CD14-positive monocyte (primary cell): Measurements from ENCODE around the gene CFAP68. TPM values are rescaled to one million over a fixed set of nuclear protein-coding genes. Genes with fewer than 3 reads are reported as not detected.

Source experiments
- DNase-seq, 3 donors: peaks; one replicate each; pipeline ENCODE4 v3.0.0-alpha.2; 2011 to 2022
- H2AFZ ChIP-seq: 2 replicates; pipeline ENCODE4 v1.6.0; 2012; ENCODE audit warnings: mild to moderate bottlenecking, low read depth, low read length, inconsistent platforms; ENCODE audit not compliant: insufficient read depth, poor library complexity, severe bottlenecking
- H3K27ac ChIP-seq, 2 donors: 1 replicate in 1 of 2; 2 replicates in 1 of 2; pipeline ENCODE4 v1.5.1; 2012 to 2013; ENCODE audit warnings: low read length in 2 of 2, control low read depth in 1 of 2, inconsistent platforms in 1 of 2, low read depth in 1 of 2, mild to moderate bottlenecking in 1 of 2
- H3K27me3 ChIP-seq, 2 donors: one replicate each; pipeline versions ENCODE4 v1.6.0 to v1.6.1; 2011 to 2013; ENCODE audit warnings: low read length in 2 of 2; ENCODE audit not compliant: control insufficient read depth in 2 of 2, insufficient read depth in 2 of 2
- H3K36me3 ChIP-seq, 2 donors: replicated peaks in 1 of 2; 1 replicate in 1 of 2; 2 replicates in 1 of 2; pipeline versions ENCODE4 v1.5.1 to v1.6.1; 2012 to 2013; ENCODE audit warnings: low read length in 2 of 2, control low read depth in 1 of 2, inconsistent platforms in 1 of 2, mild to moderate bottlenecking in 1 of 2; ENCODE audit not compliant: insufficient read depth in 2 of 2, control insufficient read depth in 1 of 2
- H3K4me1 ChIP-seq, 2 donors: 1 replicate in 1 of 2; 2 replicates in 1 of 2; pipeline versions ENCODE4 v1.5.1 to v1.6.1; 2012 to 2013; ENCODE audit warnings: low read length in 2 of 2, control low read depth in 1 of 2, inconsistent platforms in 1 of 2, mild to moderate bottlenecking in 1 of 2, moderate library complexity in 1 of 2; ENCODE audit not compliant: insufficient read depth in 2 of 2, control insufficient read depth in 1 of 2
- H3K4me2 ChIP-seq: replicated peaks from 2 replicates; pipeline ENCODE3; 2012; ENCODE audit warnings: low read length, moderate library complexity, mild to moderate bottlenecking; ENCODE audit not compliant: poor library complexity, severe bottlenecking; ENCODE audit errors: extremely low read depth
- H3K4me3 ChIP-seq, 3 experiments: fragments of 200-600 bp in 1 of 3; sonication (generic) in 1 of 3; replicated peaks in 1 of 3; 1 replicate in 2 of 3; 2 replicates in 1 of 3; pipeline ENCODE4 v1.5.1; 2011 to 2013; ENCODE audit warnings: low read length in 3 of 3, mild to moderate bottlenecking in 3 of 3, control low read depth in 2 of 3, low read depth in 2 of 3, inconsistent platforms in 1 of 3, moderate library complexity in 1 of 3
- H3K79me2 ChIP-seq: 2 replicates; pipeline ENCODE4 v1.6.0; 2012; ENCODE audit warnings: mild to moderate bottlenecking, control low read depth, inconsistent platforms, low read length, moderate library complexity; ENCODE audit not compliant: insufficient read depth
- H3K9ac ChIP-seq: 2 replicates; pipeline ENCODE4 v1.6.0; 2017; ENCODE audit warnings: low read length, mild to moderate bottlenecking; ENCODE audit not compliant: insufficient read depth, poor library complexity, severe bottlenecking
- H3K9me3 ChIP-seq, 2 donors: replicated peaks in 1 of 2; 1 replicate in 1 of 2; 2 replicates in 1 of 2; pipeline versions ENCODE4 v1.5.1 to v1.6.1; 2012 to 2013; ENCODE audit warnings: low read length in 2 of 2, control low read depth in 1 of 2; ENCODE audit not compliant: control insufficient read depth in 1 of 2, insufficient read depth in 1 of 2
- H4K20me1 ChIP-seq: 2 replicates; pipeline ENCODE4 v1.6.0; 2012; ENCODE audit warnings: mild to moderate bottlenecking, low read length, control low read depth, moderate library complexity; ENCODE audit not compliant: insufficient read depth
- H3K27ac Mint-ChIP-seq, 7 donors: one replicate each; pipeline ENCODE4 v1.8.0; 2020; ENCODE audit warnings: mild to moderate bottlenecking in 7 of 7, mixed read lengths in 7 of 7, moderate library complexity in 6 of 7, inconsistent platforms in 2 of 7
- H3K27me3 Mint-ChIP-seq, 3 donors: one replicate each; pipeline ENCODE4 v1.8.0; 2021 to 2022; ENCODE audit warnings: low read depth in 3 of 3, mild to moderate bottlenecking in 3 of 3, mixed read lengths in 3 of 3, moderate library complexity in 3 of 3, inconsistent platforms in 1 of 3
- H3K36me3 Mint-ChIP-seq, 2 donors: one replicate each; pipeline ENCODE4 v1.8.0; 2020; ENCODE audit warnings: mixed read lengths in 2 of 2, inconsistent platforms in 1 of 2, mild to moderate bottlenecking in 1 of 2
- H3K4me1 Mint-ChIP-seq: one replicate; pipeline ENCODE4 v1.8.0; 2020; ENCODE audit warnings: mild to moderate bottlenecking, mixed read lengths
- H3K4me3 Mint-ChIP-seq, 2 donors: one replicate each; pipeline ENCODE4 v1.8.0; 2020; ENCODE audit warnings: mild to moderate bottlenecking in 2 of 2, mixed read lengths in 2 of 2, moderate library complexity in 1 of 2
- H3K9me3 Mint-ChIP-seq, 7 donors: one replicate each; pipeline ENCODE4 v1.8.0; 2020 to 2022; ENCODE audit warnings: mixed read lengths in 7 of 7, mild to moderate bottlenecking in 6 of 7, moderate library complexity in 6 of 7, inconsistent platforms in 2 of 7
- WGBS: methylation state at CpG from one replicate; pipeline ENCODE4 v1.1.5; 2013; ENCODE audit warnings: missing lambda C conversion rate; ENCODE audit not compliant: insufficient coverage; 5-methylcytosine and 5-hydroxymethylcytosine counted together
- intact Hi-C, 2 donors: fragments of 100-400 bp; cut with micrococcal nuclease; formaldehyde crosslinking; loops; one replicate each; pipeline versions ENCODE4 v1.15.0 to v1.15.1; 2023
- polyA minus RNA-seq: library from RNA; depleted of rRNA, polyadenylated mRNA; stranded (reverse); fragments of >200 nt; gene quantifications from 2 replicates; pipeline ENCODE4 v1.2.3, GENCODE V29; 2012
- polyA plus RNA-seq, 3 donors: library from polyadenylated mRNA; depleted of rRNA in 1 of 3; unstranded in 2 of 3; stranded (reverse) in 1 of 3; fragments of 300-500 nt in 2 of 3; fragments of >200 nt in 1 of 3; fragmentation: Illumina TruSeq in 2 of 3; gene quantifications; 1 replicate in 2 of 3; 2 replicates in 1 of 3; pipeline ENCODE4 v1.2.3, GENCODE V29; 2012 to 2021
- total RNA-seq, 12 experiments: library from RNA in 1 of 12; stranded (reverse) in 1 of 12; fragments of 120-200 nt in 1 of 12; gene quantifications; one replicate each; pipeline ENCODE4 v1.2.4 and lab custom pipeline; 2013 to 2026; ENCODE audit warnings: mixed read lengths in 6 of 12, inconsistent platforms in 1 of 12
- TF ChIP-seq, protein P1 (sequence below): fragments of 200-600 bp; IDR thresholded peaks from one replicate; pipeline ENCODE4 v1.8.0; 2022; ENCODE audit warnings: antibody characterized with exemption, mild to moderate bottlenecking

CFAP68 gene, protein sequence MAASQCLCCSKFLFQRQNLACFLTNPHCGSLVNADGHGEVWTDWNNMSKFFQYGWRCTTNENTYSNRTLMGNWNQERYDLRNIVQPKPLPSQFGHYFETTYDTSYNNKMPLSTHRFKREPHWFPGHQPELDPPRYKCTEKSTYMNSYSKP
- 9.3 TPM for total RNA-seq (2013)
- polyA plus RNA-seq (1 to 10 TPM; 3.6 to 5.3 (median 5.0) TPM), polyA minus RNA-seq (1.8 and 4.3 TPM in 2 replicates), total RNA-seq (lab: John Stamatoyannopoulos, UW) (0.92 to 9.4 (median 3.9) reads per million in 11 experiments)

DNA sequence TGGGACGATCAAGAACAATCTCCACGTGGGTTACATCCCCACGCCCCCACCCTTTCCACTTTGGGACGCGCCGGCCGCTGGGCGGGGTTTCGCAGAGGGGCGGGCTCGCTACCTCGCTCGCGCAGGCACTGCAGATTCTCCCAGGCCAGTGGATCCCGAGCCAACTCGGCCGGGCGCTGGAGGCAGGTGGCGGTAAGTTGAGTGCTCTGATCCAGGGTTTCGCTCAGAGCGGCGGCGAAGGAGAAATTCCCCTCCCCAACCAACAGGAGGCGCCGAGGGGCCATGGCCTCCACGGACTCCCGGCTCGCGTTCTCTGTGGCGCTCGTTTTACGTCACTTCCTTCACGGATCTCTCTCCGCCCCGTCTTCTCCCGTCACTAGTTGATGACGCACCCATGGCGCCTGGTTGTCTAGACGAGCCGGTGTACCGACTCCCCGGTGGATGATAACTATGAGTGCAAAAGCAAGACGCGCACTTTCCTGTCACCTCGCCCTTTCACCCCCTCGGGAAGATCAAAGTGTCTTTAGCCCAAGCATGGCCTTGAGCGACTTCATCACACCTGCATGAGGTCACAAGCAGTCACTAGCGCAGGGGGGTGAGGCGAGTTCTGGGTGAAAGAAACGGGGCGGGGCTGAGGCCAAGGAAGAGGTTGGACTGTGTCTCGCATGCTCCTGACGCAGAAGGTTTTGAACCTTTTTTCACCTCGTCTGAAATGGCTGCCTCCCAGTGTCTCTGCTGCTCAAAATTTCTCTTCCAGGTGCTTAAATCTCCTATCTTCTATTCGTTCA is at the start of gene CFAP68, which contains the start of gene FDXACB1:
TSS of gene CFAP68 (plus strand) at position 693 of the 788 bp plus-strand sequence. CDS start at position 713, 20 bp downstream.
TSS of gene FDXACB1 (minus strand) at position 317 of the 788 bp plus-strand sequence. CDS start at position 284, 33 bp downstream.
- Histone ChIP-seq H3K27ac (peak within 1 kb of the TSS; percentile 96 to 100), H4K20me1 (no peaks in the 10 kb centered on the region), H3K36me3 (peaks cover 4 to 12% of the 10 kb centered on the region in 2 donors), H3K9ac (peak within 1 kb of the TSS; percentile 87), H3K79me2 (no peaks in the 10 kb centered on the region), H3K27me3 (no peaks in the 10 kb centered on the region), H3K9me3 (no peaks in the 10 kb centered on the region), H3K4me3 (peak within 1 kb of the TSS; percentile 67 to 82 (median 71)), H3K4me1 (peaks cover 29 to 35% of the 10 kb centered on the region in 2 donors), H2AFZ (peak within 1 kb of the TSS; percentile 89), H3K4me2 (peak within 1 kb of the TSS; percentile 96)
- TF ChIP-seq, protein P1, sequence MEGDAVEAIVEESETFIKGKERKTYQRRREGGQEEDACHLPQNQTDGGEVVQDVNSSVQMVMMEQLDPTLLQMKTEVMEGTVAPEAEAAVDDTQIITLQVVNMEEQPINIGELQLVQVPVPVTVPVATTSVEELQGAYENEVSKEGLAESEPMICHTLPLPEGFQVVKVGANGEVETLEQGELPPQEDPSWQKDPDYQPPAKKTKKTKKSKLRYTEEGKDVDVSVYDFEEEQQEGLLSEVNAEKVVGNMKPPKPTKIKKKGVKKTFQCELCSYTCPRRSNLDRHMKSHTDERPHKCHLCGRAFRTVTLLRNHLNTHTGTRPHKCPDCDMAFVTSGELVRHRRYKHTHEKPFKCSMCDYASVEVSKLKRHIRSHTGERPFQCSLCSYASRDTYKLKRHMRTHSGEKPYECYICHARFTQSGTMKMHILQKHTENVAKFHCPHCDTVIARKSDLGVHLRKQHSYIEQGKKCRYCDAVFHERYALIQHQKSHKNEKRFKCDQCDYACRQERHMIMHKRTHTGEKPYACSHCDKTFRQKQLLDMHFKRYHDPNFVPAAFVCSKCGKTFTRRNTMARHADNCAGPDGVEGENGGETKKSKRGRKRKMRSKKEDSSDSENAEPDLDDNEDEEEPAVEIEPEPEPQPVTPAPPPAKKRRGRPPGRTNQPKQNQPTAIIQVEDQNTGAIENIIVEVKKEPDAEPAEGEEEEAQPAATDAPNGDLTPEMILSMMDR, result peak; percentile 99
- intact Hi-C loops, result loop anchor here (2.0 to 10.0 kb wide), 3 partner anchors 48 to 196 kb away; partner anchors contain the start of genes NKAPD1 (in 2 of the 2) and PIH1D2 (in 2 of the 2)
- Mint-ChIP-seq H3K27ac (peak within 1 kb of the TSS; percentile 99 to 100 (median 100)), H3K9me3 (peaks cover 0 to 3% (median 0%) of the 10 kb centered on the region in 7 donors), H3K36me3 (peaks cover 12% of the 10 kb centered on the region in 2 donors), H3K4me3 (peak within 1 kb of the TSS; percentile 88 to 95), H3K27me3 (peaks cover 0 to 4% (median 2%) of the 10 kb centered on the region in 3 donors), H3K4me1 (peaks cover 35% of the 10 kb centered on the region)
- under 1% methylated on average over 38 of the region's 55 CpGs for WGBS
- peak; percentile 96 to 98 (median 97) for DNase-seq

DNA sequence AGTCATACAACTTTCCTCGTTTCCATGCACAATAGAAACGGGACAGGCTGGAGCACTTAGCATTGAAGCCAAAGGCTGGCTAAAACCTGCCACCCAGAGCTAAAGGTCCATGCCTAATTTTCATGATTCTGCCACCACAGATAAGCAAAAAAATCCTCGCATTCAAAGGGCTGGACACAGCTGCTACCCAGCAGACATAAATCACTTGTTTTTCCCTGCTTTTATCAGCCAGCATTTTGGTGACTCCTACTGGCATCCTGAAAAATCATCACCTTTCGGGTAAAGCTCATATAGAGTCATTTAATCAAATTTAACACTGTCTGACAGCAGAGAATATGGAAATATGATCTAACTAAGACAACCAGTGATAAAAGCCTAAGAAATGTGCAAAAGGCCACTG is 45.8 kb upstream of the CFAP68 start:
- H4K20me1 ChIP-seq, result no peaks in the 10 kb centered on the region
- Mint-ChIP-seq H3K4me3 (no peak overlapping the region), H3K27ac (no peak overlapping the region), H3K27me3 (no peaks in the 10 kb centered on the region), H3K9me3 (no peaks in the 10 kb centered on the region), H3K36me3 (peaks cover 48 to 56% of the 10 kb centered on the region in 2 donors), H3K4me1 (no peaks in the 10 kb centered on the region)
- no peaks in the 10 kb centered on the region for H3K79me2 ChIP-seq
- 100% methylated on average over 3 of the region's 4 CpGs for WGBS
- H3K4me3 ChIP-seq, result no peak overlapping the region
- DNase-seq, result no peak
- no peaks in the 10 kb centered on the region for H3K4me1 ChIP-seq
- H3K36me3 ChIP-seq, result peaks cover 26 to 62% of the 10 kb centered on the region in 2 donors
- H3K9me3 ChIP-seq, result no peaks in the 10 kb centered on the region
- H3K4me2 ChIP-seq, result no peak overlapping the region
- intact Hi-C loops, result no loop called here
- no peak overlapping the region for H3K27ac ChIP-seq
- no peak overlapping the region for H2AFZ ChIP-seq
- no peaks in the 10 kb centered on the region for H3K27me3 ChIP-seq
- TF ChIP-seq, protein P1, result no peak
- H3K9ac ChIP-seq, result no peak overlapping the region
